GM10266 (cell line): ENCODE measurements around the gene ABCA4.

Experiments used
- DNase-seq: peaks from one replicate; pipeline ENCODE4 v3.0.0; 2012; ENCODE audit errors: extremely low spot score
- CTCF ChIP-seq: IDR thresholded peaks from 2 replicates; pipeline ENCODE4 v1.5.1; 2012; ENCODE audit warnings: mild to moderate bottlenecking, low read depth; ENCODE audit not compliant: control insufficient read depth, insufficient read depth; ENCODE audit errors: missing control alignments

Gene ABCA4

GRCh38 chr1:94039871-94040569, 80.9 kb downstream of the ABCA4 start:
- no peak for DNase-seq
- TF ChIP-seq CTCF: no peak

GRCh38 chr1:94039514-94039870, 81.5 kb downstream of the ABCA4 start:
- TF ChIP-seq CTCF: peak; percentile 89
- peak; percentile 59 for DNase-seq

GRCh38 chr1:94038511-94038910, 82.4 kb downstream of the ABCA4 start:
- TF ChIP-seq CTCF: no peak
- no peak for DNase-seq

- DNase-seq: peak; percentile 20
- TF ChIP-seq CTCF: no peak
Observed at GRCh38 chr1:94037392-94038229, 83.3 kb downstream of the ABCA4 start.

GRCh38 chr1:94036730-94037129, 84.2 kb downstream of the ABCA4 start:
- no peak for TF ChIP-seq CTCF
- no peak for DNase-seq

DNA sequence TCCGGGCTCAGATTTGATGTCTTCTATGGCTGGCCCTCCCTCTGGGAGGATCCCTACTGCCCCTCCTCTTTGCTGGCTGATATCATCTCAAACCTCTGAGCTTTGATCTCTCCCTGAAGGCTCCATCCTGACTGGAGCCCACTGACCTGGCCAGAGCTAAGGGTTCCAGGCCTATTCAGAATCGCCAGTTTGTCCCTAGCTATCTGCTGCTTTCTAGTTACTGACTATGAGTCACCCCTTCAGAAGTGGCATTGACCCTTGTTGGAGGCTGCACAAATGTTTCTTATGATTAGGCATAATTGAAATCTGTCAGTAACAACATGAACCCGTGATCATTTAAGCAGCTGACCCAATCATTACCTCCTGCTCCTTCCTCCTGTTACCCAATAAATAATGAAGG, 87.1 kb downstream of the ABCA4 start:
- no peak for DNase-seq
- no peak for TF ChIP-seq CTCF

DNA sequence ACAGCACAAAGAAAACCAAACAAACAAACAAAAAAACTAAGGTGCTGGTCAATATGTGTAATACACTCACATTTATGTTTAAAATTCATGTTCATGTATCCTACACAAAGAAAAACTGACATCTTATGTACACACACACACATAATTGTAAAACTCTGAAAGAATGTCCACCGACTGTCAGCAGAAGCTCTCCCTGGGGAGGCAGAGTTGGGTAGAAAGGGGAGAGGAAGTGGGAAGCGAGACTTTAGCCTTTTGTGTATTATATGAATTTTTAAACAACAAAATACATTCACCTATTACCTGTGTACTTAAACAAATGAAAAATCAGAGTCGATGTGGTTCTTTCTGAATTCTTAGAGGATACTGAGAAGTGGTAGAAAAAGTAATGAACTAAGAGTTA, 88.3 kb downstream of the ABCA4 start:
- no peak for DNase-seq
- TF ChIP-seq CTCF: no peak
